ENCODE data around the gene BLVRB.

- no peak for TF ChIP-seq CTCF (optimal IDR thresholded peaks at IDR 0.05 in 1 of 3, IDR thresholded peaks at IDR 0.05 in 1 of 3, conservative IDR thresholded peaks at IDR 0.05 in 1 of 3; ENCODE audit: extremely low read depth in 1 of 3, insufficient read depth in 2 of 3, low read length in 3 of 3)
- no peak for TF ChIP-seq EZH2 (IDR thresholded peaks at IDR 0.05; ENCODE audit: low read length)
These were observed 43.3 kb upstream of the BLVRB start for GRCh38 chr19:40508739-40509260.
